GM18508 (cell line): ENCODE results near the gene CD209.
"Not testable (repeated sequence)": the region's sequence is repeated elsewhere in the genome, so short reads cannot be mapped to it uniquely, and the experiment has no call there.

Experiments
- ATAC-seq: cut with Tn5 transposase; IDR thresholded peaks from one replicate; pipeline ENCODE4 v1.9.1; 2021; ENCODE audit warnings: moderate number of reproducible peaks; ENCODE audit not compliant: insufficient read depth, unreplicated experiment

Gene CD209, protein sequence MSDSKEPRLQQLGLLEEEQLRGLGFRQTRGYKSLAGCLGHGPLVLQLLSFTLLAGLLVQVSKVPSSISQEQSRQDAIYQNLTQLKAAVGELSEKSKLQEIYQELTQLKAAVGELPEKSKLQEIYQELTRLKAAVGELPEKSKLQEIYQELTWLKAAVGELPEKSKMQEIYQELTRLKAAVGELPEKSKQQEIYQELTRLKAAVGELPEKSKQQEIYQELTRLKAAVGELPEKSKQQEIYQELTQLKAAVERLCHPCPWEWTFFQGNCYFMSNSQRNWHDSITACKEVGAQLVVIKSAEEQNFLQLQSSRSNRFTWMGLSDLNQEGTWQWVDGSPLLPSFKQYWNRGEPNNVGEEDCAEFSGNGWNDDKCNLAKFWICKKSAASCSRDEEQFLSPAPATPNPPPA

GRCh38 chr19:7746903-7747884 is at the start of gene CD209:
CD209 (minus strand) TSS chr19:7747534; CDS start chr19:7747511, 23 bp downstream.
- ATAC-seq = no peak

DNA sequence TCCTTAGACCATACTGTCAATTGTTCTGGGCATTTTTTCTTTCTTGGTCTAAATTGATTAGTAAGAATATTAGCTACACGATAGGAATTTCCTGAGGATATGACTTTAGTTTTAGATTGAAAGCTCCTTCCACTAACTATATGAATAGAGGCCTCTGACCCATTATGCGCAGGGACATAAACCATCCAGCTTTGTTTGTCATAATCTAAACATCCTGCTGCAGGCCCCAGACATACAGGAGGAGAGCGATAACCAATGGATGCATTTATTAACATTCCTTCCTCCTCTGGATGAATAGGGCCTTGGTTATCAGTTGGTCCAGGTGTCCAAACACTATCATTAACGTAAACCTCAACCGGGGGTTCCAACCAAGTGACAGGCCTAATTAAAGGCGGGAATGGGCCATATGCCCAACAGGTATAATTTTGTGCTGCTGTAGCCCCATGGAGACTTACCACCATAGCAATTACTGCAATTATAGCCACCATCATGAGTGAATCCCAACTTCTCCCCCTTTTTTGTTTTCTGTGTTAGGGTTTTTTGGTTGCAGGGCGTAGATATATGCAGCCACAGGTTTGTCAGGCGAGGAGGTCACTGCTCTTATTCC is 48.3 kb upstream of the CD209 start:
- no peak for ATAC-seq

DNA sequence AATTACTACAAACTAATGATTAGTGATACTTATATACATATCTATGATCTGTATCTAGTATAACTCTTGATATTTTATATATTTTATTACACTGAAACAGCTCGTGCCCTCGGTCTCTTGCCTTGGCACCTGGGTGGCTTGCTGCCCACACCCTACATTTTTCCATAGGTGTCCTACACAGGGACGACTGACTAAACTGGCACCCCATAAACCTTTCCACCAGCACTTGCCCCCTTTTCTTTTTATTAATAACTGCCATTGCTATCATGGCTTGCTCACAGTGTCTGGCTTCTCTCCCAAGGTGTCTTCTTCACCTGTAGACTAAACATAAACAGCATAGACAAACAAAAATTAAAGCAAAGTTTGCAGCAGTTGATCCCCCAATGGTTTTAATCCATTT is 46.2 kb upstream of the CD209 start:
- ATAC-seq = no peak

- not testable (repeated sequence) for ATAC-seq
Observed at GRCh38 chr19:7792701-7793100, 45.4 kb upstream of the CD209 start.

GRCh38 chr19:7792281-7792680 is 44.9 kb upstream of the CD209 start:
- no peak for ATAC-seq

DNA sequence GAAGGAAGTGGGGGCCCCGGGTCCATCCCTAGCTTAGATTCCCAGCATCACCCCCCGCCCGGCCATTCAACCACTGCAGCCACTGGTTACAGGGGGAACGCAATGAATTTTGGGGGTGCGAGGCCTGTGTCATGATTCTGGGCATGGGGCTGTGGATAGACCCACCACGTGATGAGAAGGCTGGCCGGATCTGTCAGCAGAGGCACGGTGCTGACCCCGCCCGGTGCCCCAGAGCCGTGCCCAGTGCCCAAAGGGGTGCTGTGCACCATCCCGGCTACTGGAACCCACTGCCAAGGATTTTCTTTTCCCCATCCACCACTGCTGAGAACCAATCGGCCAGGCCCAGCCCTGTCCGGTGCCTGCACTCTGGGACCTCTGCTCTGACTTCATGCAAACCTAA is 43.1 kb upstream of the CD209 start:
- ATAC-seq = no peak

DNA sequence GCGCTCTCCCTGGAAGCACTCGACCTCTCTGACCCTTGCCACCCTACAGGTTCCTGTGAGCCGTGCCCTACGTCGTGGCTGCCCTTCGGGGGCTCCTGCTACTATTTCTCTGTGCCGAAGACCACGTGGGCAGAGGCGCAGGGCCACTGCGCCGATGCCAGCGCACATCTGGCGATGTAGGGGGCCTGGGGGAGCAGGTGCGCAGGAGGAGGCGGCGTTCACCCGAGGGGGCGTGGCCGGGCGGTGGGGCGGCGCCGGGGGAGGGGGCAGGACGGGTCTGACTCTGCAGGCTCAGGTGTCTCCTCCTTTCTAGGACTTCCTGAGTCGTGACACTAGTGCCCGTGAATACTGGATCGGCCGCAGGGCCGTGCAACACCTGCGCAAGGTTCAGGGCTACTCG is 42.1 kb upstream of the CD209 start:
- ATAC-seq = no peak

GRCh38 chr19:7788933-7789323 is 41.6 kb upstream of the CD209 start:
- no peak for ATAC-seq

DNA sequence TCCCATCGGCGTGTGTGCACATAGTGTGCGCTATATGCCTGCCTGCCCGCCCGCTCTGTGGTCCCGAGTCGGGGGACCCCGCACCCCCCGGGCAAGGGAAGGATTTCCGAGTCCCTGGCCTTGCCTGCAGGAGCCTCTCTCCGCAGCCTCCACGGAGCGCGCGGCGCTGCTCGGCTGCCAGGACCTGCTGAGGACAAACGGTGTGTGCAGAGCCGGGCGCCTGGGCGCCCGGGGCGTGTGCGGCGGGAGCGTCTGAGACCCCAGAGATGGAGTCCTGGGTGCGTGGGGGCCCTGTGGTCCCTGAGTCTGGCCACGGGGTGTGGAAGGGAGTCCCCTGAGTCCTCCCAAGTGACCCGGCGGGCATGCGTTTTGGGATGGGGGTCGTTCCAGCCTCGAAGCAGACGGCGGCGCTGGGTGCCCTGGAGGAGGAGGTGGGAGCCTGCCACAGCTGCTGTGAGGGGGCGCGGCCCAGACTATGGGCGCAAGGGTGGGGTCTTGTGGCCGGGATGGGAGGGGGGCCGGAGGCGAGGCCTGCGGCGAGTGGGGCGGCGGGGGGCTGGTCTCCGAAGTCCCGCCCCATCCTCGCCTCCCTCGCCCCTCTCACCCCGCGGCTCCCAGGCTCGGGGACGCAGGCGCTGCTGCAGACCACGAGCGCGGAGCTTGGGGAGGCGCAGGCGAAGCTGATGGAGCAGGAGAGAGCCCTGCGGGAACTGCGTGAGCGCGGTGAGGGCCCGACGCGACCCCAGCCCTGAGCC is 41.0 kb upstream of the CD209 start:
- no peak for ATAC-seq

DNA sequence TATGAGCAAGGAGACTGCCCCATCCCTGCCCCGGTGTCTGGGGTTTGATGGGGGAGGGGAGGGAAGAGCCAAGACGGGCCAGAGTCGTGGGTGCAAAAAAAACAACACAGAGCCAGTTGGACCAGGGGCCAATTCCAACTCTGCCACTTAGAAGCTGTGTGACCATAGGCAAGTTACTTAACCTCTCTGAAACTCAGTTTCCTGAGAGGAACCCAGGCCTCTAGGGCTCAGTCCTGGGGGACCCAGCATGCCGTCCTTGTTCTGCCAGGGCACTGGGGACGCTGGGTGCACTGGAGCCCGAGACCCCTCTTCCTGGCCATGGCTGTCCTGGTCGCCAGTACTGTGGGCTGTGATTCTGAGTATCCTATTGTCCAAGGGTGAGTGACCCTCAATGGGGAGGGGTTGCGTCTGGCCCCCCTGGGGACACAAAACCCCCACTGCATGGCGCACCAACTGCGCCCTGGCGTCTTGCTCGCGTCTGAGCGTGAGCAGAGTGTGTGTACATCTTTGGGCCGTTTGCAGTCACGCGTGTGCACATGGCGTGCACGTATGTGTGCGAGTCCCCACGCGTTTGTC is 40.4 kb upstream of the CD209 start:
- no peak for ATAC-seq

- no peak for ATAC-seq
Observed at GRCh38 chr19:7787141-7787540, 39.8 kb upstream of the CD209 start.

DNA sequence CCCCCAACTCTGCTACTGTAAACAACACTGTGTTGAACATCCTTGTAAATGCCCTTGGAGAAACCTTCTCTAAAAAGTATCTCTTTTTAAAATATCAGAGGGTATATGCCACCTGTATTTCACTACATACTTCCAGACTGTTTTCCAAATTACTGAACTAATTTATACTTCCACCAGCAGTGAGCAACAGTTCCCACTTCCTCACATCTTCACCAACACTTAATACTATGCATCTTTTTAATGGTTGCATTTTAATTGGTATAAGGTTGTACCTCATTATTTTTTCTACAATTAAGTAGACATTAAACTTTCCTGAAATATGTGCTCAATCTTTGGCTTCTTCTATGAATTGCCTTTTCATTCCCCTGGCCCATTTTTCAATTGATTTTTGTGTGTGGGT is 37.5 kb upstream of the CD209 start:
- no peak for ATAC-seq

DNA sequence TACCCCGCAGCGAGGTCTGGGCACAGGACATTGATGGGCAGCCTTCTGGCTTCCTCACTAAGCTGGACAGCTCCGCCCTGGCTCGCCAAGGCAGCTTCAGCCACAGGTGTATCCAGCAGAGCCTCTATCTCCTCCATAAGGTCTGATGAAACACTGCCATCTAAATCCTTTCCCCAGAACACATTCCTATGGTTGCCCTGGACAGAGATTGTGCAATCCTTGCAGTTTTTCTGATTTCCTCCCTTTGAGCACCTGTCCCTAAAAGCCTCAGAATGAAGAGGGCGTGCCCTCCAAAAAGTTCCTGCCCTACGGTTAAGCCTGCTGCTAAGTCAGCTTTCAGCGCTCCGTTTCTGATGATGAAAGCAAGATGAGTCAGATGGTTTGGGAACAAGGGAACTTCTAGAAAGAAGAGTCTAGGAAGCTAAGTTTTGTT is 36.7 kb upstream of the CD209 start:
- no peak for ATAC-seq

GRCh38 chr19:7781157-7781556 is 33.8 kb upstream of the CD209 start:
- ATAC-seq = no peak

DNA sequence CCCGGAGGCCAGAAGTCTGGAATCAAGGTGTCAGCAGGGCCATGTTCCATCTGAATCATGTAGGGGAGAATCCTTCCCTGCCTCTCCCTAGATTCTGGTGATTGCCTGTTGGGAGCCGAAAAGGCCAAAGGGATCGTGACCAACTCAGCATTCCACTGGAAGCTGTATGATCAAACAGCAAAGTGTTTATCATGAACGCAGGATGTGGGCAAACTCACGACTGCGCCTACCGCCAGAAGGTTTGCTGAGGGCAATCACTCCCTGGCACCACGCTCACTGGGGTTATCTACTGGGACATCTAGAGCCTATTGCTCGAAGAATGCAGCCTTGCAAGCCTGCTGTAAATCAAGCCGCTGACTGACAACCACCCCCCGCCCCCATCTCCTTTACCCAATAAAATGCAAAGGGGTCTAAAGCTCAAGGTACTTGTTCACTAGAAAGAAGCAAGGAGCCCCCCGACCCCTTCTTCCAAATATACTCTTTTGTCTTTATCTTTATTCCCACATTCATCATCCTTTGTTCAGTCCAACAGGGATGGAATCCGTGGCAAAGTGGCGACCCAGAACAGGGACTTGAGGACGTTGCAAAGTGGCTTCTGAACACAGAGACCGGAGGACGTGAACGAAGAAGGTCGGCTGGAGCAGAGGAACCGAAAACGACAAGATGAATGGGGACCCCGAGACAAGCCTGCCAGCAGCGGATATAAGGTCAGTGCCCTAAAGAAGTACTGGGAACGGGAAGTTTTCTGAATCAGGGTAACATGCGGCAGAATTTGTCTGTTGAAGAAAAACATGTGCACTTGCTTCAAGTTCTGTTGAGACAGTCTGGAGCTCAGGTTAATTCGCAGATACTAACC is 32.5 kb upstream of the CD209 start:
- ATAC-seq = no peak

DNA sequence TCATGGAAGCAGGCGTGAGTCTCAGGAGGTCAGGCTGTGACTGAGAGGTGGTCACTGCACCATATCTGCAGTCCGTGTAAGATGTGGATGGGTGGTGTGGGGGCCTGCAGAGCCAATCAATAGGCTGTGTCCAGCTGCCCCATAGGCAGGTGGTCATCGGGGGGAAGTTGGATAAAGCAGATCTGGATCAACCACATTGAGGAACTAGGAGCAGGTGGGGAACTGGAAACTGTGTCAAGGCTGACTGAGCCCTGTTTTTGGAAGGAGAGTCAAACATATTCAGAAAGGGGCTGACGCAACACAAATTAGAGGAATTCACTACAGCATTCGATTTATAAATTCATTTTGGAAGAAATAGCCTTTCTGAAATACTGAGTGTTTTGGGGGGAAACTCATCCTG is 30.7 kb upstream of the CD209 start:
- no peak for ATAC-seq

GRCh38 chr19:7775761-7776160 is 28.4 kb upstream of the CD209 start:
- no peak for ATAC-seq

DNA sequence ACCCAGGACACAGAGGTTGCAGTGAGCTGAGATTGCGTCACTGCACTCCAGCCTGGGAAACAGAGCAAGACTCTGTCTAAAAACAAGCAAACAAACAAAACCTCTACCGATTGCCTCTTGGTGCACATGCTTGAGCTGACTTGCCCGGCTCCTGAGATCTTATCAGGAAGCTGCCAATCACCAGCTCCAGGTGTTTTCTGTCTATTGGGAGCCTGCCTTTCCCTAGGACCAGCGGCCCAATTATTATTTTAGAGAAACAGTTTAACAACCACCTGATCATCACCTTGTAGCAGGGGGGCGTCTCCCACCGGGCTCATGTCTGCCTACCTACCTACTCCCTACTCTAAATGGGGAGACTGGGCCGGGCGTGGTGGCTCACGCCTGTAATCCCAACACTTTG is 26.5 kb upstream of the CD209 start:
- no peak for ATAC-seq

DNA sequence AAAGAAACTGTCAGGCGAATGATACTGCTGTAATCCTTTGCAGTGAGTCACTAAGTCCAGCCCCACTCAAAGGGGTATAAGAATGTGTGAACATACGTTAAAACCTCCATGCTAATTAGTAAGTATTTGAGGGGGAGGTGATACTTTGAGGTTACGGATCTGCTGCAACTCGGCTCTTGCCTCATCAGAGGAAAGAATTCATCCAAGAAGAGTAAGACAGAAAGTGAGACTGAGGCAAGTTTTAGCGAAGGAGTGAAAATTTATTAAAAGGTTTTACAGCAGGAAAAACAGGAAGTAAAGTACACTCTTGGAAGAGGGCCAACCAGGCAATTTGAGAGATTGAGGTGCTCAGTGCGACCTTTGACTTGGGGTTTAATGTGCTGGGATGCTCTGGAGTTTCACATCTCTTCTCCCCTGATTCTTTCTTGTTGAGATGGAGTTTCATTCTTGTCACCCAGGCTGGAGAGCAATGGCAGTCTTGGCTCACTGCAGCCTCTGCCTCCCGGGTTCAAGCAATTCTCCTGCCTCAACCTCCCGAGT is 25.5 kb upstream of the CD209 start:
- ATAC-seq = no peak
